ENCODE data around the gene SMC5. TPM values are rescaled to one million over a fixed set of nuclear protein-coding genes. Genes with fewer than 3 reads are reported as not detected.

The SMC5 gene
- total RNA-seq, 4 donors from 2014 or later, result 20.2 to 86.1 (median 24.0) TPM

GRCh38 chr9:70392850-70393249 is 134.1 kb downstream of the SMC5 start:
- no peak for DNase-seq
- Histone ChIP-seq H3K4me1 (peaks cover 33 to 87% (median 52%) of the 10 kb centered on the region in 4 donors), H3K27ac (peak overlapping the region; percentile 65 to 76 (median 66)), H3K4me3 (peak overlapping the region in 1 of 4 donors; percentile 14), H3K9me3 (no peaks in the 10 kb centered on the region), H3K36me3 (no peaks in the 10 kb centered on the region), H3K27me3 (no peaks in the 10 kb centered on the region)
- 46 to 56% methylated on average over 3 of the region's 3 CpGs for WGBS, 2 donors (ENCODE audit: low coverage in 1 of 2)
- intact Hi-C loops (cut with DNase I; ENCODE audit: low total_unique reads), result no loop called here
- in situ Hi-C loops (cut with MboI; ENCODE audit: low pct_ligation_motif_present in 1 of 4, low pct_unique_long_range_greater_than_20kb in 1 of 4, low sequenced_read_pairs in 3 of 4), result no loop called here
- no peak for TF ChIP-seq CTCF (IDR thresholded peaks at IDR 0.05)
- TF ChIP-seq EP300 (IDR thresholded peaks at IDR 0.05; ENCODE audit: low read depth), result no peak
- no peak for TF ChIP-seq POLR2AphosphoS5 (IDR thresholded peaks at IDR 0.05)
- no peak for TF ChIP-seq POLR2A (IDR thresholded peaks at IDR 0.05)

GRCh38 chr9:70395652-70396051 is 136.9 kb downstream of the SMC5 start:
- Histone ChIP-seq H3K27me3 (no peaks in the 10 kb centered on the region), H3K4me1 (peaks cover 49 to 99% (median 66%) of the 10 kb centered on the region in 4 donors), H3K4me3 (no peak overlapping the region), H3K9me3 (no peaks in the 10 kb centered on the region), H3K27ac (no peak overlapping the region), H3K36me3 (no peaks in the 10 kb centered on the region)
- intact Hi-C loops (cut with DNase I; ENCODE audit: low total_unique reads), result no loop called here
- DNase-seq, result no peak
- in situ Hi-C loops (cut with MboI; ENCODE audit: low pct_ligation_motif_present in 1 of 4, low pct_unique_long_range_greater_than_20kb in 1 of 4, low sequenced_read_pairs in 3 of 4), result no loop called here
- 87 to 90% methylated on average over 4 to 6 of the region's 6 CpGs for WGBS, 2 donors (ENCODE audit: low coverage in 1 of 2)
- TF ChIP-seq EP300 (IDR thresholded peaks at IDR 0.05; ENCODE audit: low read depth), result no peak
- no peak for TF ChIP-seq POLR2AphosphoS5 (IDR thresholded peaks at IDR 0.05)
- no peak for TF ChIP-seq CTCF (IDR thresholded peaks at IDR 0.05)
- TF ChIP-seq POLR2A (IDR thresholded peaks at IDR 0.05), result no peak

- WGBS, 2 donors (ENCODE audit: low coverage in 1 of 2), result 0 to 24% methylated on average over 3 to 4 of the region's 4 CpGs
- Histone ChIP-seq H3K4me1 (peaks cover 35 to 97% (median 62%) of the 10 kb centered on the region in 4 donors), H3K27me3 (no peaks in the 10 kb centered on the region), H3K4me3 (no peak overlapping the region), H3K9me3 (no peaks in the 10 kb centered on the region), H3K36me3 (no peaks in the 10 kb centered on the region), H3K27ac (peak overlapping the region; percentile 67 to 70 (median 70))
- in situ Hi-C loops (cut with MboI; ENCODE audit: low pct_ligation_motif_present in 1 of 4, low pct_unique_long_range_greater_than_20kb in 1 of 4, low sequenced_read_pairs in 3 of 4), result no loop called here
- TF ChIP-seq POLR2A (IDR thresholded peaks at IDR 0.05) (peak; percentile 30), CTCF (IDR thresholded peaks at IDR 0.05) (no peak), EP300 (IDR thresholded peaks at IDR 0.05; ENCODE audit: low read depth) (peak; percentile 73), POLR2AphosphoS5 (IDR thresholded peaks at IDR 0.05) (peak; percentile 20 to 61 (median 50))
- DNase-seq, result no peak
- intact Hi-C loops (cut with DNase I; ENCODE audit: low total_unique reads), result no loop called here
These were observed 139.4 kb downstream of the SMC5 start for GRCh38 chr9:70398145-70398556.

- H3K4me3 ChIP-seq, result no peak overlapping the region
- in situ Hi-C loops (cut with MboI; ENCODE audit: low pct_ligation_motif_present in 1 of 4, low pct_unique_long_range_greater_than_20kb in 1 of 4, low sequenced_read_pairs in 3 of 4), result no loop called here
- H3K4me1 ChIP-seq, result peaks cover 36 to 97% (median 60%) of the 10 kb centered on the region in 4 donors
- H3K9me3 ChIP-seq, result no peaks in the 10 kb centered on the region
- H3K36me3 ChIP-seq, result no peaks in the 10 kb centered on the region
- no peaks in the 10 kb centered on the region for H3K27me3 ChIP-seq
- intact Hi-C loops (cut with DNase I; ENCODE audit: low total_unique reads), result no loop called here
- peak overlapping the region; percentile 67 to 70 (median 70) for H3K27ac ChIP-seq
- DNase-seq, result no peak
- TF ChIP-seq POLR2AphosphoS5 (IDR thresholded peaks at IDR 0.05) (no peak), EP300 (IDR thresholded peaks at IDR 0.05; ENCODE audit: low read depth) (no peak), POLR2A (IDR thresholded peaks at IDR 0.05) (no peak), CTCF (IDR thresholded peaks at IDR 0.05) (no peak)
These were observed 140.4 kb downstream of the SMC5 start for GRCh38 chr9:70399141-70399540.

Data from transverse colon (tissue), 4 donors.